ENCODE data around the gene NHSL1. TPM values are rescaled to one million over a fixed set of nuclear protein-coding genes. Genes with fewer than 3 reads are reported as not detected.

The NHSL1 gene
- total RNA-seq, 2 experiments from 2014 or later: 0.14 to 0.44 TPM

GRCh38 chr6:138454981-138455706 is 44.1 kb downstream of the NHSL1 start:
- peak overlapping the region; percentile 88 for H3K27ac Mint-ChIP-seq
- H3K4me1 Mint-ChIP-seq: peaks cover 19% of the 10 kb centered on the region
- peak; percentile 43 for DNase-seq
- H3K9me3 Mint-ChIP-seq: no peaks in the 10 kb centered on the region
- H3K36me3 Mint-ChIP-seq: peaks cover 2% of the 10 kb centered on the region
- POLR2A ChIA-PET: interaction anchor here (1.7 kb wide), 1 partner anchor 51 kb away, joined by 11 read pairs; the partner anchor contains the start of gene HEBP2
- H3K4me3 Mint-ChIP-seq: peak overlapping the region; percentile 64
- H3K27me3 Mint-ChIP-seq: peaks cover 3% of the 10 kb centered on the region
- ATAC-seq (ENCODE audit: low read depth): peak; percentile 70

- DNase-seq (no peak), ATAC-seq (ENCODE audit: low read depth) (no peak)
- POLR2A ChIA-PET: no interaction called here
- no peaks in the 10 kb centered on the region for H3K36me3 Mint-ChIP-seq
- H3K4me3 Mint-ChIP-seq: no peak overlapping the region
- H3K27me3 Mint-ChIP-seq: peaks cover 3% of the 10 kb centered on the region
- no peak overlapping the region for H3K27ac Mint-ChIP-seq
- no peaks in the 10 kb centered on the region for H3K9me3 Mint-ChIP-seq
- peaks cover 14% of the 10 kb centered on the region for H3K4me1 Mint-ChIP-seq
These were observed 48.3 kb downstream of the NHSL1 start for GRCh38 chr6:138451043-138451442.

GRCh38 chr6:138450445-138450844 is 48.8 kb downstream of the NHSL1 start:
- H3K27ac Mint-ChIP-seq: no peak overlapping the region
- H3K4me3 Mint-ChIP-seq: no peak overlapping the region
- POLR2A ChIA-PET: no interaction called here
- DNase-seq: no peak
- H3K27me3 Mint-ChIP-seq: peaks cover 3% of the 10 kb centered on the region
- H3K9me3 Mint-ChIP-seq: no peaks in the 10 kb centered on the region
- H3K4me1 Mint-ChIP-seq: peaks cover 8% of the 10 kb centered on the region
- H3K36me3 Mint-ChIP-seq: no peaks in the 10 kb centered on the region
- no peak for ATAC-seq (ENCODE audit: low read depth)

- peaks cover 5% of the 10 kb centered on the region for H3K27me3 Mint-ChIP-seq
- H3K9me3 Mint-ChIP-seq: no peaks in the 10 kb centered on the region
- H3K27ac Mint-ChIP-seq: no peak overlapping the region
- no peak overlapping the region for H3K4me3 Mint-ChIP-seq
- DNase-seq (no peak), ATAC-seq (ENCODE audit: low read depth) (no peak)
- H3K4me1 Mint-ChIP-seq: no peaks in the 10 kb centered on the region
- POLR2A ChIA-PET: no interaction called here
- H3K36me3 Mint-ChIP-seq: no peaks in the 10 kb centered on the region
These were observed 52.5 kb downstream of the NHSL1 start for GRCh38 chr6:138446821-138447220.

GRCh38 chr6:138443979-138444378 is 55.3 kb downstream of the NHSL1 start:
- no peak for ATAC-seq (ENCODE audit: low read depth)
- Mint-ChIP-seq H3K36me3 (no peaks in the 10 kb centered on the region), H3K27me3 (peaks cover 5% of the 10 kb centered on the region), H3K9me3 (no peaks in the 10 kb centered on the region), H3K27ac (no peak overlapping the region), H3K4me3 (no peak overlapping the region), H3K4me1 (no peaks in the 10 kb centered on the region)
- DNase-seq: no peak
- POLR2A ChIA-PET: no interaction called here

- ATAC-seq (ENCODE audit: low read depth) (no peak), DNase-seq (no peak)
- Mint-ChIP-seq H3K36me3 (no peaks in the 10 kb centered on the region), H3K27ac (no peak overlapping the region), H3K9me3 (no peaks in the 10 kb centered on the region), H3K4me3 (no peak overlapping the region), H3K27me3 (peaks cover 5% of the 10 kb centered on the region), H3K4me1 (no peaks in the 10 kb centered on the region)
- POLR2A ChIA-PET: no interaction called here
These were observed 56.6 kb downstream of the NHSL1 start for GRCh38 chr6:138442663-138443062.

GRCh38 chr6:138441965-138442364 is 57.3 kb downstream of the NHSL1 start:
- POLR2A ChIA-PET: no interaction called here
- Mint-ChIP-seq H3K9me3 (no peaks in the 10 kb centered on the region), H3K4me3 (no peak overlapping the region), H3K27ac (no peak overlapping the region), H3K4me1 (no peaks in the 10 kb centered on the region), H3K36me3 (no peaks in the 10 kb centered on the region), H3K27me3 (peaks cover 5% of the 10 kb centered on the region)
- DNase-seq: no peak
- no peak for ATAC-seq (ENCODE audit: low read depth)

GRCh38 chr6:138440758-138441357 is 58.4 kb downstream of the NHSL1 start:
- no peaks in the 10 kb centered on the region for H3K9me3 Mint-ChIP-seq
- no peak overlapping the region for H3K27ac Mint-ChIP-seq
- DNase-seq (no peak), ATAC-seq (ENCODE audit: low read depth) (no peak)
- no peak overlapping the region for H3K4me3 Mint-ChIP-seq
- no peaks in the 10 kb centered on the region for H3K36me3 Mint-ChIP-seq
- POLR2A ChIA-PET: no interaction called here
- H3K4me1 Mint-ChIP-seq: peaks cover 1% of the 10 kb centered on the region
- peaks cover 5% of the 10 kb centered on the region for H3K27me3 Mint-ChIP-seq

GRCh38 chr6:138440296-138440695 is 59.0 kb downstream of the NHSL1 start:
- H3K4me1 Mint-ChIP-seq: peaks cover 2% of the 10 kb centered on the region
- POLR2A ChIA-PET: no interaction called here
- ATAC-seq (ENCODE audit: low read depth): no peak
- no peaks in the 10 kb centered on the region for H3K36me3 Mint-ChIP-seq
- peaks cover 5% of the 10 kb centered on the region for H3K27me3 Mint-ChIP-seq
- H3K9me3 Mint-ChIP-seq: no peaks in the 10 kb centered on the region
- DNase-seq: no peak
- H3K4me3 Mint-ChIP-seq: no peak overlapping the region
- no peak overlapping the region for H3K27ac Mint-ChIP-seq

GRCh38 chr6:138439546-138439945 is 59.7 kb downstream of the NHSL1 start:
- H3K27ac Mint-ChIP-seq: no peak overlapping the region
- ATAC-seq (ENCODE audit: low read depth): no peak
- no peaks in the 10 kb centered on the region for H3K36me3 Mint-ChIP-seq
- no peak overlapping the region for H3K4me3 Mint-ChIP-seq
- DNase-seq: no peak
- peaks cover 2% of the 10 kb centered on the region for H3K4me1 Mint-ChIP-seq
- peaks cover 5% of the 10 kb centered on the region for H3K27me3 Mint-ChIP-seq
- POLR2A ChIA-PET: no interaction called here
- H3K9me3 Mint-ChIP-seq: no peaks in the 10 kb centered on the region

GRCh38 chr6:138434925-138435324 is 64.4 kb downstream of the NHSL1 start:
- Mint-ChIP-seq H3K27me3 (no peaks in the 10 kb centered on the region), H3K27ac (no peak overlapping the region), H3K4me1 (peaks cover 2% of the 10 kb centered on the region), H3K4me3 (no peak overlapping the region), H3K9me3 (no peaks in the 10 kb centered on the region), H3K36me3 (no peaks in the 10 kb centered on the region)
- DNase-seq: no peak
- no peak for ATAC-seq (ENCODE audit: low read depth)
- POLR2A ChIA-PET: no interaction called here

GRCh38 chr6:138434096-138434495 is 65.2 kb downstream of the NHSL1 start:
- ATAC-seq (ENCODE audit: low read depth) (no peak), DNase-seq (no peak)
- no peaks in the 10 kb centered on the region for H3K9me3 Mint-ChIP-seq
- H3K27ac Mint-ChIP-seq: no peak overlapping the region
- no peaks in the 10 kb centered on the region for H3K27me3 Mint-ChIP-seq
- peaks cover 2% of the 10 kb centered on the region for H3K4me1 Mint-ChIP-seq
- H3K36me3 Mint-ChIP-seq: no peaks in the 10 kb centered on the region
- POLR2A ChIA-PET: no interaction called here
- no peak overlapping the region for H3K4me3 Mint-ChIP-seq

GRCh38 chr6:138432063-138432356 is 67.3 kb downstream of the NHSL1 start:
- no peak overlapping the region for H3K4me3 Mint-ChIP-seq
- peaks cover 2% of the 10 kb centered on the region for H3K4me1 Mint-ChIP-seq
- DNase-seq: no peak
- H3K27me3 Mint-ChIP-seq: peaks cover 3% of the 10 kb centered on the region
- H3K36me3 Mint-ChIP-seq: no peaks in the 10 kb centered on the region
- H3K9me3 Mint-ChIP-seq: no peaks in the 10 kb centered on the region
- ATAC-seq (ENCODE audit: low read depth): no peak
- POLR2A ChIA-PET: no interaction called here
- no peak overlapping the region for H3K27ac Mint-ChIP-seq

- Mint-ChIP-seq H3K4me3 (no peak overlapping the region), H3K9me3 (no peaks in the 10 kb centered on the region), H3K4me1 (peaks cover 2% of the 10 kb centered on the region), H3K27me3 (peaks cover 3% of the 10 kb centered on the region), H3K27ac (no peak overlapping the region), H3K36me3 (no peaks in the 10 kb centered on the region)
- POLR2A ChIA-PET: no interaction called here
- no peak for ATAC-seq (ENCODE audit: low read depth)
- no peak for DNase-seq
These were observed 67.8 kb downstream of the NHSL1 start for GRCh38 chr6:138431256-138432062.
